Sigmoid colon (tissue), 7 donors: ENCODE measurements around the gene CD300LD. TPM values are rescaled to one million over a fixed set of nuclear protein-coding genes. Genes with fewer than 3 reads are reported as not detected.
"Not testable (repeated sequence)": the region's sequence is repeated elsewhere in the genome, so short reads cannot be mapped to it uniquely, and the experiment has no call there.

ENCODE experiments used
- DNase-seq: peaks from one replicate; pipeline ENCODE4 v3.0.0-alpha.2; 2019
- H3K27ac ChIP-seq, 4 donors: fragments of 200-600 bp; sonication (generic); one replicate each; pipeline ENCODE4 v1.5.1; 2016 to 2019; ENCODE audit warnings: mild to moderate bottlenecking in 1 of 4
- H3K27me3 ChIP-seq, 3 donors: fragments of 200-600 bp; sonication (generic); one replicate each; pipeline ENCODE4 v1.5.1; 2019; ENCODE audit warnings: mild to moderate bottlenecking in 1 of 3
- H3K36me3 ChIP-seq, 4 donors: fragments of 200-600 bp; sonication (generic); one replicate each; pipeline ENCODE4 v1.5.1; 2016 to 2019
- H3K4me1 ChIP-seq, 4 donors: fragments of 200-600 bp; sonication (generic); one replicate each; pipeline ENCODE4 v1.5.1; 2017 to 2019
- H3K4me3 ChIP-seq, 4 donors: fragments of 200-600 bp; sonication (generic); one replicate each; pipeline ENCODE4 v1.5.1; 2017 to 2019; ENCODE audit warnings: mild to moderate bottlenecking in 2 of 4, moderate library complexity in 1 of 4
- H3K9me3 ChIP-seq, 4 donors: fragments of 200-600 bp in 3 of 4; sonication (generic) in 3 of 4; one replicate each; pipeline versions ENCODE4 v1.5.1 to v1.6.1; 2013 to 2019
- CTCF ChIP-seq, 4 experiments: fragments of 450-650 bp in 3 of 4; fragments of 200-600 bp in 1 of 4; IDR thresholded peaks; one replicate each; pipeline ENCODE4 v1.5.1; 2016 to 2019; ENCODE audit warnings: antibody characterized with exemption in 4 of 4, mild to moderate bottlenecking in 3 of 4, moderate library complexity in 2 of 4
- EP300 ChIP-seq, 4 donors: sonication (generic); formaldehyde crosslinking; IDR thresholded peaks; one replicate each; pipeline ENCODE4 v1.6.1; 2017; ENCODE audit warnings: antibody characterized with exemption in 4 of 4
- POLR2A ChIP-seq, 2 donors: fragments of 450-650 bp; IDR thresholded peaks; one replicate each; pipeline ENCODE4 v1.6.1; 2016; ENCODE audit warnings: antibody characterized with exemption in 2 of 2, mild to moderate bottlenecking in 2 of 2, moderate library complexity in 2 of 2
- POLR2AphosphoS5 ChIP-seq, 4 donors: sonication (generic); formaldehyde crosslinking; IDR thresholded peaks; one replicate each; pipeline ENCODE4 v1.6.1; 2017; ENCODE audit warnings: antibody characterized with exemption in 4 of 4
- WGBS, 2 donors: extraction: QIAGEN DNeasy Blood & Tissue Kit; methylation state at CpG; one replicate each; pipeline ENCODE4 v1.1.7; 2013; 5-methylcytosine and 5-hydroxymethylcytosine counted together
- intact Hi-C: fragments of 100-400 bp; cut with DNase I; formaldehyde crosslinking; loops from one replicate; pipeline ENCODE4 v1.15.1; 2023
- polyA plus RNA-seq, 3 donors: library from polyadenylated mRNA; stranded (reverse); fragments of 200-250 nt; gene quantifications; one replicate each; pipeline ENCODE4 v1.2.3, GENCODE V29; 2013
- total RNA-seq, 4 donors: library from RNA; depleted of rRNA; stranded (reverse); fragments of >200 nt; gene quantifications; one replicate each; pipeline ENCODE4 v1.1.0, GENCODE V29; 2016
- donor health status: healthy with polysubstance abuse.
- donor health status: Bipolar disorder and iron deficiency.
- donor health status: healthy.

Gene CD300LD
- total and polyA plus RNA-seq, 7 donors, result not detected

- DNase-seq, result no peak
- WGBS, 2 donors, result 80 to 89% methylated on average over 9 of the region's 9 CpGs
- H3K27me3 ChIP-seq, result peaks cover 0 to 3% (median 0%) of the 10 kb centered on the region in 3 donors
Observed at GRCh38 chr17:74578979-74579378, 13.1 kb downstream of the CD300LD start.

GRCh38 chr17:74574489-74575142 lies 17.5 kb downstream of the CD300LD start:
- no peak overlapping the region for H3K27ac ChIP-seq
- TF ChIP-seq POLR2AphosphoS5 (IDR thresholded peaks at IDR 0.05), result no peak
- TF ChIP-seq POLR2A (IDR thresholded peaks at IDR 0.05), result no peak
- WGBS, 2 donors, result 11 to 59% methylated on average over 5 of the region's 5 CpGs
- no peak for DNase-seq
- peaks cover 0 to 3% (median 0%) of the 10 kb centered on the region in 3 donors for H3K27me3 ChIP-seq
- no peaks in the 10 kb centered on the region for H3K9me3 ChIP-seq
- no peaks in the 10 kb centered on the region for H3K4me1 ChIP-seq
- intact Hi-C loops, result no loop called here
- no peaks in the 10 kb centered on the region for H3K36me3 ChIP-seq
- no peak overlapping the region for H3K4me3 ChIP-seq

More at GRCh38 chr17:74578979-74579378, 13.1 kb downstream of the CD300LD start:
- TF ChIP-seq CTCF (IDR thresholded peaks at IDR 0.05) (no peak), POLR2AphosphoS5 (IDR thresholded peaks at IDR 0.05) (no peak), POLR2A (IDR thresholded peaks at IDR 0.05) (no peak), EP300 (IDR thresholded peaks at IDR 0.05) (no peak)
- H3K4me1 ChIP-seq, result no peaks in the 10 kb centered on the region
- no peaks in the 10 kb centered on the region for H3K36me3 ChIP-seq
- intact Hi-C loops, result no loop called here
- H3K4me3 ChIP-seq, result no peak overlapping the region
- H3K27ac ChIP-seq, result no peak overlapping the region
- H3K9me3 ChIP-seq, result no peaks in the 10 kb centered on the region

GRCh38 chr17:74573635-74574034 lies 18.4 kb downstream of the CD300LD start:
- H3K27me3 ChIP-seq, DNase-seq, H3K36me3 ChIP-seq, H3K4me3 ChIP-seq, H3K4me1 ChIP-seq, H3K27ac ChIP-seq, intact Hi-C loops, H3K9me3 ChIP-seq: not testable (repeated sequence)

- H3K36me3 ChIP-seq, result no peaks in the 10 kb centered on the region
- no peak overlapping the region for H3K27ac ChIP-seq
- 88 to 92% methylated on average over 3 of the region's 3 CpGs for WGBS, 2 donors
- H3K9me3 ChIP-seq, result no peaks in the 10 kb centered on the region
- DNase-seq, result no peak
- H3K4me3 ChIP-seq, result no peak overlapping the region
- no peaks in the 10 kb centered on the region for H3K27me3 ChIP-seq
- TF ChIP-seq EP300 (IDR thresholded peaks at IDR 0.05) (no peak), POLR2AphosphoS5 (IDR thresholded peaks at IDR 0.05) (no peak), POLR2A (IDR thresholded peaks at IDR 0.05) (no peak), CTCF (IDR thresholded peaks at IDR 0.05) (no peak)
- H3K4me1 ChIP-seq, result no peaks in the 10 kb centered on the region
- intact Hi-C loops, result no loop called here
Observed at GRCh38 chr17:74573169-74573568, 18.9 kb downstream of the CD300LD start.

GRCh38 chr17:74571621-74572270 lies 20.3 kb downstream of the CD300LD start:
- Histone ChIP-seq H3K4me3 (no peak overlapping the region), H3K9me3 (no peaks in the 10 kb centered on the region), H3K4me1 (no peaks in the 10 kb centered on the region), H3K27ac (no peak overlapping the region), H3K27me3 (no peaks in the 10 kb centered on the region), H3K36me3 (no peaks in the 10 kb centered on the region)
- DNase-seq, result no peak
- WGBS, 2 donors, result 83 to 87% methylated on average over 4 of the region's 4 CpGs
- TF ChIP-seq POLR2AphosphoS5 (IDR thresholded peaks at IDR 0.05) (no peak), POLR2A (IDR thresholded peaks at IDR 0.05) (no peak)
- intact Hi-C loops, result no loop called here

GRCh38 chr17:74569020-74570003 lies 22.8 kb downstream of the CD300LD start:
- TF ChIP-seq POLR2AphosphoS5 (IDR thresholded peaks at IDR 0.05) (peak in 1 of 4 donors; percentile 51), CTCF (IDR thresholded peaks at IDR 0.05) (no peak), EP300 (IDR thresholded peaks at IDR 0.05) (no peak), POLR2A (IDR thresholded peaks at IDR 0.05) (no peak)
- WGBS, 2 donors, result 56 to 72% methylated on average over 32 of the region's 32 CpGs
- Histone ChIP-seq H3K4me3 (no peak overlapping the region), H3K27me3 (peaks cover 0 to 4% (median 0%) of the 10 kb centered on the region in 3 donors), H3K4me1 (no peaks in the 10 kb centered on the region), H3K9me3 (no peaks in the 10 kb centered on the region), H3K27ac (no peak overlapping the region), H3K36me3 (no peaks in the 10 kb centered on the region)
- intact Hi-C loops, result loop anchor here (10.0 kb wide), 1 partner anchor 165 kb away; the partner anchor contains the start of gene RAB37
- no peak for DNase-seq
